ENCODE measurements around the gene SMCO4.

GRCh38 chr11:93532806-93533205, 10.4 kb downstream of the SMCO4 start:
- TF ChIP-seq CTCF (IDR thresholded peaks at IDR 0.05) (no peak), PRRX2 (CRISPR knock-in tag; IDR thresholded peaks at IDR 0.05) (no peak), CREB1 (CRISPR knock-in tag; IDR thresholded peaks at IDR 0.05) (no peak), KAT7 (CRISPR knock-in tag; IDR thresholded peaks at IDR 0.05; ENCODE audit: borderline replicate concordance) (no peak), JUN (CRISPR knock-in tag; IDR thresholded peaks at IDR 0.05) (no peak), NR2C2 (CRISPR knock-in tag; IDR thresholded peaks at IDR 0.05) (no peak), GABPB1 (CRISPR knock-in tag; IDR thresholded peaks at IDR 0.05) (no peak), E2F4 (CRISPR knock-in tag; IDR thresholded peaks at IDR 0.05; ENCODE audit: borderline replicate concordance, low read depth) (no peak)

All from WTC11 (cell line).